Ovary (tissue), 9 donors: ENCODE measurements around the gene GALNTL6. TPM values are rescaled to one million over a fixed set of nuclear protein-coding genes. Genes with fewer than 3 reads are reported as not detected.
"Not testable (repeated sequence)": the region's sequence is repeated elsewhere in the genome, so short reads cannot be mapped to it uniquely, and the experiment has no call there.

Experiments
- DNase-seq, 5 donors: peaks; one replicate each; pipeline ENCODE4 v3.0.0-alpha.2; 2019 to 2020
- H3K27ac ChIP-seq, 2 donors: fragments of 200-600 bp; one replicate each; pipeline versions ENCODE4 v1.5.1 to v1.8.0; 2019 to 2022
- H3K27me3 ChIP-seq: fragments of 200-600 bp; one replicate; pipeline ENCODE4 v1.8.0; 2022
- H3K36me3 ChIP-seq: fragments of 200-600 bp; sonication (generic); one replicate; pipeline ENCODE4 v1.5.1; 2019
- H3K4me1 ChIP-seq: one replicate; pipeline ENCODE4 v1.8.1; 2013; ENCODE audit warnings: mild to moderate bottlenecking, moderate library complexity; ENCODE audit not compliant: insufficient read depth
- H3K4me3 ChIP-seq: fragments of 200-600 bp; sonication (generic); one replicate; pipeline ENCODE4 v1.5.1; 2017
- H3K9me3 ChIP-seq, 2 donors: fragments of 200-600 bp in 1 of 2; sonication (generic) in 1 of 2; one replicate each; pipeline versions ENCODE4 v1.5.1 to v1.8.1; 2013 to 2019; ENCODE audit warnings: mild to moderate bottlenecking in 1 of 2, moderate library complexity in 1 of 2
- EP300 ChIP-seq: sonication (generic); formaldehyde crosslinking; IDR thresholded peaks from one replicate; pipeline ENCODE4 v1.6.1; 2017; ENCODE audit warnings: antibody characterized with exemption
- POLR2A ChIP-seq: fragments of 450-650 bp; IDR thresholded peaks from one replicate; pipeline ENCODE4 v1.6.1; 2017; ENCODE audit warnings: antibody characterized with exemption, mild to moderate bottlenecking, moderate library complexity
- WGBS, 3 donors: extraction: QIAGEN DNeasy Blood & Tissue Kit in 1 of 3; methylation state at CpG; one replicate each; pipeline versions ENCODE4 v1.1.5 to v1.1.7; 2013 to 2017; 5-methylcytosine and 5-hydroxymethylcytosine counted together
- intact Hi-C, 4 donors: fragments of 100-400 bp; cut with DNase I; formaldehyde crosslinking; loops; one replicate each; pipeline versions ENCODE4 v1.11.0 to v1.15.1; 2022 to 2023
- polyA plus RNA-seq, 2 donors: library from polyadenylated mRNA; stranded (reverse); fragments of 200-250 nt in 1 of 2; fragments of 350-450 nt in 1 of 2; fragmentation: Illumina TruSeq in 1 of 2; extraction: RNeasy Lipid Tissue Mini Kit (QIAGEN cat#74804) in 1 of 2; gene quantifications; one replicate each; pipeline ENCODE4 v1.2.3, GENCODE V29; 2013 to 2014
- total RNA-seq, 7 donors: library from RNA; depleted of rRNA in 2 of 7; stranded (reverse); fragments of >200 nt in 2 of 7; fragmentation: NEBNext Ultra II Directional in 3 of 7; extraction: Animal tissue kit (Norgen Biotek cat#: 25700) in 3 of 7; gene quantifications; one replicate each; pipeline versions ENCODE4 v1.1.0 to v1.2.4, GENCODE V29; 2016 to 2023
- TF ChIP-seq, protein P1 (sequence below), 3 donors: fragments of 450-650 bp in 2 of 3; fragments of 200-600 bp in 1 of 3; IDR thresholded peaks; one replicate each; pipeline versions ENCODE4 v1.5.1 to v1.8.0; 2016 to 2022; ENCODE audit warnings: antibody characterized with exemption in 3 of 3, mild to moderate bottlenecking in 1 of 3
- donor health status: DM: no; HTN: no; CAD: no; lungs with moderate emphysema.
- donor health status: DM: no; HTN: no; CAD: no.
- donor health status: Bipolar disorder and iron deficiency.
- donor health status: DM: yes; HTN: yes; CAD: no.
- donor health status: DM: no; HTN: no; CAD: no.
- donor health status: DM: yes; HTN: yes; CAD: no.

The GALNTL6 gene
- total and polyA plus RNA-seq, 9 donors = 0.11 to 1.8 TPM; not detected in 7

DNA sequence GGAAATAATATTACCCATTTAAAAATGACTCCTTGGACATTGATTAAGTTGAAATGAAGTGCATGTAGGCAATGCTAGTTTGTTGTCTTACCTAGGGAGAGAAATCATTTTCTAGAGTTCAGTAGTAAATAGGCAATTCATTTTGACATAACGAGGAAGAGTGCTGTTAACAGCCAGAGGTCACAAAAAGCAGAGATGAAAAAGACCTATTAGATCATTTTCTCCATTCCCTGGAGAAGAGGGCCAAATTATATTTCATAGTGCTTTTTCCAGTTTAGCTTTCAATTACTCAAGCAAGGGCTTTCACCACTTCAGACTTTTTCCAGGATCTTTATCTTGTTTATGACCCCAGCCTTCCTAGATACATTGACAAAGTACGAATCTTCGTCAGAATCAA, 981.1 kb downstream of the GALNTL6 start:
- Histone ChIP-seq H3K9me3 (no peaks in the 10 kb centered on the region), H3K27ac (no peak overlapping the region), H3K27me3 (no peaks in the 10 kb centered on the region), H3K4me3 (no peak overlapping the region), H3K36me3 (no peaks in the 10 kb centered on the region), H3K4me1 (no peaks in the 10 kb centered on the region)
- intact Hi-C loops = no loop called here
- TF ChIP-seq EP300 = no peak
- TF ChIP-seq POLR2A = no peak
- TF ChIP-seq, protein P1, sequence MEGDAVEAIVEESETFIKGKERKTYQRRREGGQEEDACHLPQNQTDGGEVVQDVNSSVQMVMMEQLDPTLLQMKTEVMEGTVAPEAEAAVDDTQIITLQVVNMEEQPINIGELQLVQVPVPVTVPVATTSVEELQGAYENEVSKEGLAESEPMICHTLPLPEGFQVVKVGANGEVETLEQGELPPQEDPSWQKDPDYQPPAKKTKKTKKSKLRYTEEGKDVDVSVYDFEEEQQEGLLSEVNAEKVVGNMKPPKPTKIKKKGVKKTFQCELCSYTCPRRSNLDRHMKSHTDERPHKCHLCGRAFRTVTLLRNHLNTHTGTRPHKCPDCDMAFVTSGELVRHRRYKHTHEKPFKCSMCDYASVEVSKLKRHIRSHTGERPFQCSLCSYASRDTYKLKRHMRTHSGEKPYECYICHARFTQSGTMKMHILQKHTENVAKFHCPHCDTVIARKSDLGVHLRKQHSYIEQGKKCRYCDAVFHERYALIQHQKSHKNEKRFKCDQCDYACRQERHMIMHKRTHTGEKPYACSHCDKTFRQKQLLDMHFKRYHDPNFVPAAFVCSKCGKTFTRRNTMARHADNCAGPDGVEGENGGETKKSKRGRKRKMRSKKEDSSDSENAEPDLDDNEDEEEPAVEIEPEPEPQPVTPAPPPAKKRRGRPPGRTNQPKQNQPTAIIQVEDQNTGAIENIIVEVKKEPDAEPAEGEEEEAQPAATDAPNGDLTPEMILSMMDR (IDR thresholded peaks at IDR 0.05) = no peak
- no peak for DNase-seq
- 70 to 86% (median 81%) methylated on average over 3 of the region's 3 CpGs for WGBS, 3 donors

DNA sequence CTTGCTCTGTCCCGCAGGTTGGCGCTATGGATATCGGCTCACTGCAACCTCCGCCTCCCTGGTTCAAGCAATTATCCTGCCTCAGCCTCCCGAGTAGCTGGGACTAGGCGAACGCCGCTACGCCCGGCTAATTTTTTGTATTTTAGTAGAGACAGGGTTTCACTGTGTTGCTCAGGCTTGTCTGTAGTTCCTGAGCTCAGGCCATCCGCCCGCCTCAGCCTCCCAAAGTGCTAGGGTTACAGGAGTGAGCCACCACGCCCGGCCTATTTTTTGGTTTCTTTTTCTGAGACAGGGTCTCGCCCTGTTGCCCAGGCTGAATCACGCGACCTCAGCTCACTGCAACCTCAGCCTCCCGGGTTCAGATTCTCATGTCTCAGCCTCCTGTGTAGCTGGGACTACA, 984.1 kb downstream of the GALNTL6 start:
- H3K4me3 ChIP-seq, H3K27ac ChIP-seq, intact Hi-C loops, H3K4me1 ChIP-seq, H3K36me3 ChIP-seq, H3K9me3 ChIP-seq, H3K27me3 ChIP-seq, DNase-seq: not testable (repeated sequence)
- 95 to 97% (median 96%) methylated on average over 18 of the region's 18 CpGs for WGBS, 3 donors

DNA sequence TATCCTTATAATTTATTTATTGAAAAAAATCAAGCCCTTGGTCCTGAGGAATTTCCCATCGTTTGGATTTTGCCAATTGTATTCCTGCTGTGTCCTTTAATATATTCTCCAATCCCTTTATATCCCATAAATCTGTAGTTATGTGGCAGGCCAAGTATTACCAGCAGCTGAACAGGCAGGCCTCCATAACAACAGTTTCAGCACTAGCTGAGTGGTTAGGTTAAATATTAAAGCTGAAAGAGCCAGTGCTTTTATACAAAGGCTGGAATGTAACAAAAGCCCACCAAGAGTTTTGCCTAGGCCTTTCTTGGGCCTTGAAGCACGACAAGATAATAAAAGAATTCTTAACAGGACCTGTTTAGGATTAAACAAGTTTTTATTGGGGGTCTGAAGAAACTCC, 988.8 kb downstream of the GALNTL6 start:
- no peaks in the 10 kb centered on the region for H3K4me1 ChIP-seq
- no peaks in the 10 kb centered on the region for H3K9me3 ChIP-seq
- no peak overlapping the region for H3K4me3 ChIP-seq
- intact Hi-C loops = no loop called here
- WGBS, 3 donors = 56 to 66% (median 66%) methylated on average over 2 of the region's 2 CpGs
- no peaks in the 10 kb centered on the region for H3K36me3 ChIP-seq
- no peaks in the 10 kb centered on the region for H3K27me3 ChIP-seq
- no peak for TF ChIP-seq EP300
- TF ChIP-seq, protein P1 (IDR thresholded peaks at IDR 0.05) = no peak
- no peak for TF ChIP-seq POLR2A
- DNase-seq = no peak
- no peak overlapping the region for H3K27ac ChIP-seq

DNA sequence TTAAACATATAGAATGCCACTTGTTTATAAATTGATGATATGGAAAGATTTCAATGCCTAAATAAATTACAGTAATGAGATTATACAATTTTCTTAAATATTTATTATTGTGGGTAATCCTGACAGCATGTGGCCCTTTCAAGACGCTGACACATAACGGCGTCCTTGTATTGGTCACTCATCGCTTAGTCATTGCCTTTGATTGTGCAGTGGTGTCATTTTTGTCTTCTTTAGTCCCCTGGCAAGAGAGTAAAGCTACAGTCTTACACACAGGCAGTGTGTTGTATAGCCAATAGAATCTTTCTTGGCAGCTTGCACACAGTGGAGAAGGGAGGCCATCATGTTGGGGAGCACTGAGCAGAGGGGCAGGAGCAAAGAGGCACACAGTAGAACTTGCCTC, 993.6 kb downstream of the GALNTL6 start:
- H3K27ac ChIP-seq = no peak overlapping the region
- no peaks in the 10 kb centered on the region for H3K36me3 ChIP-seq
- no peak for DNase-seq
- H3K4me3 ChIP-seq = no peak overlapping the region
- intact Hi-C loops = no loop called here
- 92 to 95% (median 94%) methylated on average over 4 of the region's 4 CpGs for WGBS, 3 donors
- no peaks in the 10 kb centered on the region for H3K4me1 ChIP-seq
- TF ChIP-seq, protein P1 (IDR thresholded peaks at IDR 0.05) = no peak
- no peak for TF ChIP-seq POLR2A
- TF ChIP-seq EP300 = no peak
- no peaks in the 10 kb centered on the region for H3K9me3 ChIP-seq
- H3K27me3 ChIP-seq = no peaks in the 10 kb centered on the region

DNA sequence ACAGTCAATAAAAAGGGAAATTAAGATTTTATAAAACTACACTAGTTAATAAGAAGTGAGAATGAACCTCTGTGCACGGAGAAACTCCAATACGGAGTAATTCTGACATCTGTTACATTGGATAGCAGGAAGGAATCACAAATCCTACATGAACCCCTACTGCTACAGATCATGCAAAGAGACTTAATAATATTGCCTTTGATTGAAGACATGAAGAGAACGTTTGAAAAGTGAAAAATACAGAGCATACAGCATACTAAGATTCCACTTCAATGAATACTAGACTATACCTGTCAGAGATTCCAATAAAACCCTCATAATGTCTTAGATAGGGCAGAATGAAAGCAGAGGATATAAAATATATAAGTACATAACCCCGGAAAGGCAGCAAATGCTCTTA, 995.0 kb downstream of the GALNTL6 start:
- no peak for DNase-seq
- no peaks in the 10 kb centered on the region for H3K4me1 ChIP-seq
- TF ChIP-seq, protein P1 (IDR thresholded peaks at IDR 0.05) = no peak
- TF ChIP-seq POLR2A (no peak), EP300 (no peak)
- intact Hi-C loops = no loop called here
- no peaks in the 10 kb centered on the region for H3K9me3 ChIP-seq
- WGBS, 3 donors = 81 to 84% (median 83%) methylated on average over 4 of the region's 4 CpGs
- no peaks in the 10 kb centered on the region for H3K27me3 ChIP-seq
- H3K27ac ChIP-seq = no peak overlapping the region
- H3K4me3 ChIP-seq = no peak overlapping the region
- no peaks in the 10 kb centered on the region for H3K36me3 ChIP-seq
